Measurements from ENCODE around the gene RGS6. TPM values are rescaled to one million over a fixed set of nuclear protein-coding genes. Genes with fewer than 3 reads are reported as not detected.

The RGS6 gene
- total RNA-seq, 1 donor: not detected

DNA sequence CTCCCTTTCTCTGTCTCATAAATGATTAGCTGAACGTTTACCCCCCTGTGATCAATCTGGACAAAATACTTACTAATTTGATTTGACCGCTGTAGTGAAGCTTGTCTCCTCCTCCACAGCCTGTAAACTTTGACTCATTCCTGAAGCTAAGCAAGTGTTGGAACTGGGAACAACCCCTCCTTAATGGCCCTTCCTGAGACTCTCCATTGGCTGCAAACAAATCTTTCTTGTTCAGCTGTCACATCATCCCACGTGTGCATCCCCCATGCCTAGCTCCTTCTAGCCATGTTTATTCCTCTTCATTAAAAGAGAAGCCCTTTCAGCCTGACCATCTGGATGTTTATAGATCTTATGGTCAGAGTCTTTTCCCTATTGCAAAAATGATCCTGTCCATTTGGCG, 281.2 kb downstream of the RGS6 start:
- Histone ChIP-seq H4K20me1 (ENCODE audit: insufficient read depth, low read length) (no peaks in the 10 kb centered on the region), H3K27ac (ENCODE audit: low read depth, low read length) (no peak overlapping the region), H3K79me2 (ENCODE audit: insufficient read depth, low read length) (no peaks in the 10 kb centered on the region), H3K27me3 (ENCODE audit: insufficient read depth, low read length) (no peaks in the 10 kb centered on the region), H3K4me2 (ENCODE audit: insufficient read depth, low read length) (no peak overlapping the region), H3K36me3 (ENCODE audit: insufficient read depth, low read length) (no peaks in the 10 kb centered on the region), H3K4me1 (ENCODE audit: insufficient read depth, low read length) (no peaks in the 10 kb centered on the region), H3K9me3 (ENCODE audit: low read depth, low read length) (no peaks in the 10 kb centered on the region), H3K4me3 (ENCODE audit: insufficient read depth, low read length) (no peak overlapping the region), H2AFZ (ENCODE audit: low read length) (no peak overlapping the region)
- TF ChIP-seq, protein P1, sequence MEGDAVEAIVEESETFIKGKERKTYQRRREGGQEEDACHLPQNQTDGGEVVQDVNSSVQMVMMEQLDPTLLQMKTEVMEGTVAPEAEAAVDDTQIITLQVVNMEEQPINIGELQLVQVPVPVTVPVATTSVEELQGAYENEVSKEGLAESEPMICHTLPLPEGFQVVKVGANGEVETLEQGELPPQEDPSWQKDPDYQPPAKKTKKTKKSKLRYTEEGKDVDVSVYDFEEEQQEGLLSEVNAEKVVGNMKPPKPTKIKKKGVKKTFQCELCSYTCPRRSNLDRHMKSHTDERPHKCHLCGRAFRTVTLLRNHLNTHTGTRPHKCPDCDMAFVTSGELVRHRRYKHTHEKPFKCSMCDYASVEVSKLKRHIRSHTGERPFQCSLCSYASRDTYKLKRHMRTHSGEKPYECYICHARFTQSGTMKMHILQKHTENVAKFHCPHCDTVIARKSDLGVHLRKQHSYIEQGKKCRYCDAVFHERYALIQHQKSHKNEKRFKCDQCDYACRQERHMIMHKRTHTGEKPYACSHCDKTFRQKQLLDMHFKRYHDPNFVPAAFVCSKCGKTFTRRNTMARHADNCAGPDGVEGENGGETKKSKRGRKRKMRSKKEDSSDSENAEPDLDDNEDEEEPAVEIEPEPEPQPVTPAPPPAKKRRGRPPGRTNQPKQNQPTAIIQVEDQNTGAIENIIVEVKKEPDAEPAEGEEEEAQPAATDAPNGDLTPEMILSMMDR (IDR thresholded peaks at IDR 0.05; ENCODE audit: extremely low read depth, low read depth, low read length): no peak
- no peak for DNase-seq (ENCODE audit: insufficient read length, low spot score, missing footprints)

DNA sequence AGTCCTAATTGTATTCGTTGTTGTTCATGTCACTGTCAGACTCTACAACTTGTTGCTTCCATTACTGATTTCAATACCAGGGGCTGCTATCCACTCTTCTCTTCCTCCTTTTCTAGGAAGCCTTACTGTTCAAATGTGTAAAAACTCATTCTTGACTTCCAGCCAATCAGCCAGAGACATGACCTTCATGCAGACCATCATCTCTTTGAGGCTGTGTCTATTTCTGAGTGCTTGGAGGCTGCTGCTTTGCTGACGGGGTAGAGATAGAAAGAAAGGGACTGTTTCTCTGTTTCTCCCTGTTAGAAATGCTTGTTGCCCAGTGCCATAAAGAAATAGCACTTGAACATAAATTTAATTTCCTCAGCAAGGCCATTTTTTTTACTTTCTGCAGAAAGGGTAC, 282.9 kb downstream of the RGS6 start:
- H4K20me1 ChIP-seq (ENCODE audit: insufficient read depth, low read length): no peaks in the 10 kb centered on the region
- H3K4me1 ChIP-seq (ENCODE audit: insufficient read depth, low read length): no peaks in the 10 kb centered on the region
- no peaks in the 10 kb centered on the region for H3K27me3 ChIP-seq (ENCODE audit: insufficient read depth, low read length)

DNA sequence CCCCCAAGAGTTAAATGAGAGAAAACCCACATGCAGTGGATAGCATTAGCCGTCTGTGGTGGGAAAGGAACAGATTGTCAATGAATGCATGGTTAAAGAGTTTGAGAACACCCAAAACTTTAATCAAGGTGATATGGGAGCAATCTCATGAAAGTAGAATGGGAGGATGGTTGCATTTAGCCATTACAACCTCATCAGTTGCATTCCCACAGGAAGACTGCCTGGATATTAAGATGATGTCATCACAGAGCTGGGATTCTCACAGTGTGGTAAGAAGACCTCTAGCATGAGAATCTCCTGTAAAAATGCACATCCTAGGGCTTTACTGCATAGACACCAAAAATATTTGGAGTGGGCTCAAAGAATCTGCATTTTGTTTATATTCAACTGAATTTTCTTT, 284.9 kb downstream of the RGS6 start:
- no peaks in the 10 kb centered on the region for H3K36me3 ChIP-seq (ENCODE audit: insufficient read depth, low read length)
- H4K20me1 ChIP-seq (ENCODE audit: insufficient read depth, low read length): no peaks in the 10 kb centered on the region
- TF ChIP-seq, protein P1 (IDR thresholded peaks at IDR 0.05; ENCODE audit: extremely low read depth, low read depth, low read length): no peak
- H3K4me2 ChIP-seq (ENCODE audit: insufficient read depth, low read length): no peak overlapping the region
- no peak for DNase-seq (ENCODE audit: insufficient read length, low spot score, missing footprints)
- H3K79me2 ChIP-seq (ENCODE audit: insufficient read depth, low read length): no peaks in the 10 kb centered on the region
- H3K9me3 ChIP-seq (ENCODE audit: low read depth, low read length): no peaks in the 10 kb centered on the region
- H2AFZ ChIP-seq (ENCODE audit: low read length): no peak overlapping the region
- H3K4me1 ChIP-seq (ENCODE audit: insufficient read depth, low read length): no peaks in the 10 kb centered on the region
- no peak overlapping the region for H3K27ac ChIP-seq (ENCODE audit: low read depth, low read length)
- H3K4me3 ChIP-seq (ENCODE audit: insufficient read depth, low read length): no peak overlapping the region
- H3K27me3 ChIP-seq (ENCODE audit: insufficient read depth, low read length): no peaks in the 10 kb centered on the region

More for the DNA sequence above, 282.9 kb downstream of the RGS6 start:
- Histone ChIP-seq H3K27ac (ENCODE audit: low read depth, low read length) (no peak overlapping the region), H3K4me3 (ENCODE audit: insufficient read depth, low read length) (no peak overlapping the region), H3K9me3 (ENCODE audit: low read depth, low read length) (no peaks in the 10 kb centered on the region), H3K79me2 (ENCODE audit: insufficient read depth, low read length) (no peaks in the 10 kb centered on the region), H3K36me3 (ENCODE audit: insufficient read depth, low read length) (no peaks in the 10 kb centered on the region), H3K4me2 (ENCODE audit: insufficient read depth, low read length) (no peak overlapping the region), H2AFZ (ENCODE audit: low read length) (no peak overlapping the region)
- TF ChIP-seq, protein P1 (IDR thresholded peaks at IDR 0.05; ENCODE audit: extremely low read depth, low read depth, low read length): no peak
- no peak for DNase-seq (ENCODE audit: insufficient read length, low spot score, missing footprints)

DNA sequence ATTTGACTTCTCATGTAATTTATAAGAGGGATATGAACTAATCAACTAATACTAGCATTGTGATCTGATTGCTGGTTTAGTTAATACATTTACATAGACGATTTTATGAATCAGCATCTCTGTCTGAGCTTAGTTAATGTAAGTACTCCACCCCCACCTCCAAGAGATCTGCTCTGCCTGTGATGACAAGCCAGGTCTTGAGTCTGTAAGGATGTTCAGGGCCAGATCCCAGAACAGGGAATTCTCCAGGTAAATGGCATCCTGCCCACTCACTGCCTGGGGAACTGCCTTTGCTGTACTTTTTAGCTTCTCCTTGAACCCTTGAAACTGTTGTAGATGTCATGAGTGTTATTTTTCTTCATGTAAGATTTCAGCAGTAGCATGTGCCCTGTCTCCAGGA, 289.8 kb downstream of the RGS6 start:
- Histone ChIP-seq H3K27ac (ENCODE audit: low read depth, low read length) (no peak overlapping the region), H3K4me1 (ENCODE audit: insufficient read depth, low read length) (no peaks in the 10 kb centered on the region), H3K9me3 (ENCODE audit: low read depth, low read length) (no peaks in the 10 kb centered on the region), H3K4me3 (ENCODE audit: insufficient read depth, low read length) (no peak overlapping the region), H3K27me3 (ENCODE audit: insufficient read depth, low read length) (no peaks in the 10 kb centered on the region), H4K20me1 (ENCODE audit: insufficient read depth, low read length) (no peaks in the 10 kb centered on the region), H3K79me2 (ENCODE audit: insufficient read depth, low read length) (no peaks in the 10 kb centered on the region), H3K36me3 (ENCODE audit: insufficient read depth, low read length) (no peaks in the 10 kb centered on the region), H3K4me2 (ENCODE audit: insufficient read depth, low read length) (no peak overlapping the region), H2AFZ (ENCODE audit: low read length) (no peak overlapping the region)
- DNase-seq (ENCODE audit: insufficient read length, low spot score, missing footprints): no peak
- TF ChIP-seq, protein P1 (IDR thresholded peaks at IDR 0.05; ENCODE audit: extremely low read depth, low read depth, low read length): no peak

Data from osteoblast (primary cell).